Aorta (tissue), 5 donors: ENCODE measurements around the gene IFNGR2. TPM values are rescaled to one million over a fixed set of nuclear protein-coding genes. Genes with fewer than 3 reads are reported as not detected.
A peak's percentile ranks its signal among the peaks of the same experiment; 100 is the strongest.
"Not testable (repeated sequence)": the region's sequence is repeated elsewhere in the genome, so short reads cannot be mapped to it uniquely, and the experiment has no call there.

Source experiments
- ATAC-seq: fragments of 200-7000 bp; cut with Tn5 transposase; one replicate; pipeline ENCODE4 v1.9.1; 2022; ENCODE audit warnings: moderate library complexity; ENCODE audit not compliant: low FRiP score
- DNase-seq, 2 donors: peaks; one replicate each; pipeline ENCODE4 v3.0.0-alpha.2; 2020
- H3K27ac ChIP-seq, 2 donors: one replicate each; pipeline ENCODE4 v1.5.1; 2013; ENCODE audit warnings: low read length in 2 of 2, mild to moderate bottlenecking in 2 of 2, moderate library complexity in 2 of 2, control low read depth in 1 of 2, inconsistent platforms in 1 of 2, low read depth in 1 of 2
- H3K27me3 ChIP-seq, 2 donors: one replicate each; pipeline ENCODE4 v1.6.1; 2013; ENCODE audit warnings: control low read depth in 1 of 2, low read length in 1 of 2, mild to moderate bottlenecking in 1 of 2, moderate library complexity in 1 of 2; ENCODE audit not compliant: insufficient read depth in 2 of 2, control insufficient read depth in 1 of 2
- H3K36me3 ChIP-seq, 2 donors: one replicate each; pipeline ENCODE4 v1.6.1; 2013; ENCODE audit warnings: control low read depth in 1 of 2, low read length in 1 of 2, mild to moderate bottlenecking in 1 of 2; ENCODE audit not compliant: insufficient read depth in 2 of 2, control insufficient read depth in 1 of 2
- H3K4me1 ChIP-seq, 2 donors: one replicate each; pipeline ENCODE4 v1.6.1; 2013; ENCODE audit warnings: low read length in 2 of 2, control low read depth in 1 of 2, mild to moderate bottlenecking in 1 of 2, moderate library complexity in 1 of 2; ENCODE audit not compliant: insufficient read depth in 2 of 2, control insufficient read depth in 1 of 2
- H3K4me3 ChIP-seq, 2 donors: one replicate each; pipeline ENCODE4 v1.5.1; 2013; ENCODE audit warnings: low read length in 2 of 2, control low read depth in 1 of 2, mild to moderate bottlenecking in 1 of 2
- H3K9me3 ChIP-seq: one replicate; pipeline ENCODE4 v1.6.1; 2013; ENCODE audit warnings: mild to moderate bottlenecking, low read length; ENCODE audit not compliant: control insufficient read depth
- WGBS, 2 donors: extraction: QIAGEN DNeasy Blood & Tissue Kit; methylation state at CpG; one replicate each; pipeline ENCODE4 v1.1.7; 2013; 5-methylcytosine and 5-hydroxymethylcytosine counted together
- intact Hi-C, 2 donors: fragments of 100-400 bp; cut with DNase I; formaldehyde crosslinking; loops; one replicate each; pipeline versions ENCODE4 v1.14.2 to v1.15.0; 2022
- polyA plus RNA-seq, 2 donors: library from polyadenylated mRNA; stranded (reverse); fragments of 200-250 nt; gene quantifications; one replicate each; pipeline ENCODE4 v1.2.3, GENCODE V29; 2013
- total RNA-seq, 2 donors: library from RNA; stranded (reverse); fragmentation: NEBNext Ultra II Directional; extraction: Animal tissue kit (Norgen Biotek cat#: 25700); gene quantifications; one replicate each; pipeline ENCODE4 v1.2.1, GENCODE V29; 2021
- donor health status: healthy with polysubstance abuse.
- donor health status: Bipolar disorder and iron deficiency.
- donor health status: DM: no; HTN: no; CAD: no.
- donor health status: DM: no; HTN: no; CAD: no.
- donor health status: DM: yes; HTN: yes; CAD: no.

Gene IFNGR2
- total and polyA plus RNA-seq, 4 donors = 54.1 to 81.1 (median 62.7) TPM

- not testable (repeated sequence) for H3K9me3 ChIP-seq, H3K4me3 ChIP-seq, H3K27me3 ChIP-seq, ATAC-seq, DNase-seq, H3K36me3 ChIP-seq, H3K4me1 ChIP-seq, H3K27ac ChIP-seq
- intact Hi-C loops = loop anchor here (5.0 to 10.0 kb wide), 2 partner anchors 57 to 179 kb away; partner anchors contain the start of gene IFNAR1 (in 1 of the 2)
- 93 to 96% methylated on average over 6 of the region's 6 CpGs for WGBS, 2 donors
Measured at GRCh38 chr21:33381381-33381780, 21.8 kb upstream of the IFNGR2 start.

- 40 to 46% methylated on average over 20 of the region's 20 CpGs for WGBS, 2 donors
- Histone ChIP-seq H3K27ac (peak overlapping the region in 1 of 2 donors; percentile 37), H3K4me1 (no peaks in the 10 kb centered on the region), H3K9me3 (no peaks in the 10 kb centered on the region), H3K4me3 (no peak overlapping the region), H3K27me3 (no peaks in the 10 kb centered on the region), H3K36me3 (no peaks in the 10 kb centered on the region)
- intact Hi-C loops = loop anchor here (5.0 to 10.0 kb wide), 2 partner anchors 58 to 181 kb away; partner anchors contain the start of gene IFNAR1 (in 1 of the 2)
- ATAC-seq (peak; percentile 46), DNase-seq (peak; percentile 81 to 88)
Measured at GRCh38 chr21:33383056-33383888, 19.9 kb upstream of the IFNGR2 start.

DNA sequence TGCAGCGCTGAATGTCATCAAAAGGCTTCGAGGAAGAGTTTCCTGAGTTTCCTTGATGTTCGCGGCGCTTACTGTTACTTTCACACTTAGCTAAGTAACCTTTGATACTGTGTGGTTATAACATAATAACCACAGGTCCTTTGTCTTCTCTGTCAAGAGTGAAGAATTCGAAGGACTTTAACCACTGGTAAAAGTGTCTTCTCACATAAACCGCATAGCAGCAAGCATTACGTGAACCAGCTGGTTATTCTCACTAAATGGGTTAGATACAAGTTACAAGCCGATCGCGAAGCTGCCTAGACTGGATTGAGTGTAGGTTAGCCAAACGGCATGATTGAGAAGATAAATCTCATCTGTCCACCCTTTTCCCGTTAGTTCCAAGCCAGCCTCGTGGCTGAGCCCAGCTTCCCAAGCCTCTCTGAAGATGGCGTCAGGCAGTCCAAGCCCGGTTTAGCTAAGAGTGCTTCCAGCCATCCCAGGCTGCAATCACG is 18.3 kb upstream of the IFNGR2 start:
- Histone ChIP-seq H3K36me3 (no peaks in the 10 kb centered on the region), H3K27ac (no peak overlapping the region), H3K9me3 (no peaks in the 10 kb centered on the region), H3K4me1 (no peaks in the 10 kb centered on the region), H3K27me3 (no peaks in the 10 kb centered on the region), H3K4me3 (no peak overlapping the region)
- DNase-seq (no peak), ATAC-seq (no peak)
- intact Hi-C loops = loop anchor here (5.0 to 10.0 kb wide), 2 partner anchors 60 to 183 kb away; partner anchors contain the start of gene IFNAR1 (in 1 of the 2)
- WGBS, 2 donors = 85 to 89% methylated on average over 17 of the region's 17 CpGs

GRCh38 chr21:33386222-33386784 is 16.9 kb upstream of the IFNGR2 start:
- no peak for DNase-seq
- WGBS, 2 donors = 85 to 86% methylated on average over 6 of the region's 6 CpGs

DNA sequence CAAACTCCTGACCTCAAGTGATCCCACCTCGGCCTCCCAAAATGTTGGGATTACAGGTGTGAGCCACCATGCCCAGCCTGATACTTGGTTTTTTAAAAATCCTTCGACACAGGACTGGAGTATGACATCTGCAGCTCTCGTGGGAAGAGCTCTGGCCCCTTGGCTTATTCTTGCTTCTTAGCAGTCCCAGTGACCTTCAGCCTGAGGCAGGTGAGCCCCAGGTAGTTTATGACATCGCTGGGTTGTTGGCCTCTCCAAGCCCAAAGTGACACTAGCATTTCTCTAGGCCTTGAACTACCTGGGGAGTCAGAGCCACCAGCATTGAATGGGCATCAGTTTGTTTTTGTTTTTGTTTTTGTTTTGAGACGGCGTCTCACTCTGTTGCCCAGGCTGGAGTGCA is 15.9 kb upstream of the IFNGR2 start:
- Histone ChIP-seq H3K36me3 (no peaks in the 10 kb centered on the region), H3K27me3 (no peaks in the 10 kb centered on the region), H3K4me1 (no peaks in the 10 kb centered on the region), H3K4me3 (no peak overlapping the region), H3K9me3 (no peaks in the 10 kb centered on the region), H3K27ac (no peak overlapping the region)
- no peak for ATAC-seq
- DNase-seq = no peak
- WGBS, 2 donors = 92 to 94% methylated on average over 6 of the region's 6 CpGs
- intact Hi-C loops = loop anchor here in 1 of 2 donors (10.0 kb wide), 1 partner anchor 62 kb away; the partner anchor contains the start of gene IFNAR1

More at GRCh38 chr21:33386222-33386784, 16.9 kb upstream of the IFNGR2 start:
- Histone ChIP-seq H3K27ac (no peak overlapping the region), H3K36me3 (no peaks in the 10 kb centered on the region), H3K9me3 (no peaks in the 10 kb centered on the region), H3K27me3 (no peaks in the 10 kb centered on the region), H3K4me1 (no peaks in the 10 kb centered on the region), H3K4me3 (no peak overlapping the region)
- intact Hi-C loops = loop anchor here in 1 of 2 donors (10.0 kb wide), 1 partner anchor 62 kb away; the partner anchor contains the start of gene IFNAR1
- no peak for ATAC-seq

GRCh38 chr21:33388188-33388587 is 15.0 kb upstream of the IFNGR2 start:
- Histone ChIP-seq H3K9me3 (no peaks in the 10 kb centered on the region), H3K27me3 (no peaks in the 10 kb centered on the region), H3K36me3 (no peaks in the 10 kb centered on the region), H3K4me3 (no peak overlapping the region), H3K27ac (no peak overlapping the region), H3K4me1 (no peaks in the 10 kb centered on the region)
- intact Hi-C loops = loop anchor here in 1 of 2 donors (10.0 kb wide), 1 partner anchor 63 kb away; the partner anchor contains the start of gene IFNAR1
- ATAC-seq (no peak), DNase-seq (no peak)
- WGBS, 2 donors = 89 to 90% methylated on average over 4 of the region's 4 CpGs

DNA sequence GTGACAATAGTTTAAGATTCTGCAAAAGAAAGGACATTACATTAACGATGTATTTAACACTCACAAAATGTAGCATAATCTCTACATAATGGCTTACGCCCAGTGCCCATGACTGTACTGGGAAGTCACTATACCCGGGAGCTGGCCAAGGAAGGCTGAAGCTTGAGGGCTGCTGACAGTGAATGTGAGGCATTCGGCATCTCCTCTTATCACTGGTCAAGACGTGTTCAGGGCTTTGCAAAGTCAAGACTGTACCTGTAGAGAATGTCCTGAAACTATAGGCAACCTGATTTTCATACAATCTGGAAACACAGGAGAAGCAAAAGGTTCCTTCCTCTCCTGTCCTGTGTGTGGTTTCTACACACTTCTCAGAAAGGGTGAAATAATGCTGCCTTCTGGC is 12.7 kb upstream of the IFNGR2 start:
- Histone ChIP-seq H3K36me3 (no peaks in the 10 kb centered on the region), H3K27ac (no peak overlapping the region), H3K9me3 (no peaks in the 10 kb centered on the region), H3K27me3 (no peaks in the 10 kb centered on the region), H3K4me3 (no peak overlapping the region), H3K4me1 (no peaks in the 10 kb centered on the region)
- DNase-seq = no peak
- ATAC-seq = no peak
- intact Hi-C loops = no loop called here
- 82 to 86% methylated on average over 5 of the region's 5 CpGs for WGBS, 2 donors

GRCh38 chr21:33391656-33392055 is 11.6 kb upstream of the IFNGR2 start:
- Histone ChIP-seq H3K4me1 (peaks cover 0 to 2% of the 10 kb centered on the region in 2 donors), H3K27me3 (no peaks in the 10 kb centered on the region), H3K27ac (no peak overlapping the region), H3K9me3 (no peaks in the 10 kb centered on the region), H3K36me3 (no peaks in the 10 kb centered on the region), H3K4me3 (no peak overlapping the region)
- WGBS, 2 donors = 82 to 83% methylated on average over 6 of the region's 6 CpGs
- intact Hi-C loops = no loop called here
- DNase-seq (no peak), ATAC-seq (no peak)
